Measurements from ENCODE around the gene FBXO10. TPM values are rescaled to one million over a fixed set of nuclear protein-coding genes. Genes with fewer than 3 reads are reported as not detected.
A peak's percentile ranks its signal among the peaks of the same experiment; 100 is the strongest.
"Not testable (repeated sequence)": the region's sequence is repeated elsewhere in the genome, so short reads cannot be mapped to it uniquely, and the experiment has no call there.

Gene FBXO10
- total RNA-seq, 1 experiment from 2014 or later, result 6.2 TPM

- peak; percentile 46 for DNase-seq (ENCODE audit: low read depth)
These were observed 25.4 kb downstream of the FBXO10 start for GRCh38 chr9:37550781-37551180.

GRCh38 chr9:37549527-37549926 lies 26.7 kb downstream of the FBXO10 start:
- peak; percentile 38 for DNase-seq (ENCODE audit: low read depth)

- DNase-seq (ENCODE audit: low read depth), result no peak
These were observed 28.8 kb downstream of the FBXO10 start for GRCh38 chr9:37547328-37547878.

GRCh38 chr9:37543468-37543867 lies 32.7 kb downstream of the FBXO10 start:
- no peak for DNase-seq (ENCODE audit: low read depth)

- DNase-seq (ENCODE audit: low read depth), result peak; percentile 60
These were observed 33.3 kb downstream of the FBXO10 start for GRCh38 chr9:37542895-37543294.

GRCh38 chr9:37542488-37542887 lies 33.7 kb downstream of the FBXO10 start:
- no peak for DNase-seq (ENCODE audit: low read depth)

- no peak for DNase-seq (ENCODE audit: low read depth)
These were observed 34.7 kb downstream of the FBXO10 start for GRCh38 chr9:37541465-37541864.

- peak; percentile 43 for DNase-seq (ENCODE audit: low read depth)
These were observed 35.5 kb downstream of the FBXO10 start for GRCh38 chr9:37540634-37541033.

- DNase-seq (ENCODE audit: low read depth), result no peak
These were observed 36.5 kb downstream of the FBXO10 start for GRCh38 chr9:37539634-37540033.

GRCh38 chr9:37538099-37538498 lies 38.1 kb downstream of the FBXO10 start:
- DNase-seq (ENCODE audit: low read depth), result no peak

GRCh38 chr9:37534901-37535300 lies 41.3 kb downstream of the FBXO10 start:
- no peak for DNase-seq (ENCODE audit: low read depth)

- no peak for DNase-seq (ENCODE audit: low read depth)
These were observed 41.8 kb downstream of the FBXO10 start for GRCh38 chr9:37534412-37534811.

- DNase-seq (ENCODE audit: low read depth), result no peak
These were observed 44.5 kb downstream of the FBXO10 start for GRCh38 chr9:37531699-37532098.

- no peak for DNase-seq (ENCODE audit: low read depth)
These were observed 47.3 kb downstream of the FBXO10 start for GRCh38 chr9:37528652-37529471.

- DNase-seq (ENCODE audit: low read depth), result no peak
These were observed 52.3 kb downstream of the FBXO10 start for GRCh38 chr9:37523916-37524315.

GRCh38 chr9:37522971-37523370 lies 53.2 kb downstream of the FBXO10 start:
- DNase-seq (ENCODE audit: low read depth), result no peak

GRCh38 chr9:37521111-37521510 lies 55.1 kb downstream of the FBXO10 start:
- no peak for DNase-seq (ENCODE audit: low read depth)

GRCh38 chr9:37520641-37521040 lies 55.5 kb downstream of the FBXO10 start:
- no peak for DNase-seq (ENCODE audit: low read depth)

- no peak for DNase-seq (ENCODE audit: low read depth)
These were observed 58.3 kb downstream of the FBXO10 start for GRCh38 chr9:37517923-37518322.

GRCh38 chr9:37515620-37516258 lies 60.4 kb downstream of the FBXO10 start:
- DNase-seq (ENCODE audit: low read depth), result no peak

- no peak for DNase-seq (ENCODE audit: low read depth)
These were observed 61.2 kb downstream of the FBXO10 start for GRCh38 chr9:37514999-37515398.

GRCh38 chr9:37514415-37514814 lies 61.8 kb downstream of the FBXO10 start:
- not testable (repeated sequence) for DNase-seq (ENCODE audit: low read depth)

- no peak for DNase-seq (ENCODE audit: low read depth)
These were observed 63.7 kb downstream of the FBXO10 start for GRCh38 chr9:37512437-37512836.

Measured in M059J (cell line).